H7 (cell line): ENCODE data around the gene EML6. TPM values are rescaled to one million over a fixed set of nuclear protein-coding genes. Genes with fewer than 3 reads are reported as not detected.

Experiments used
- DNase-seq: peaks from one replicate; pipeline ENCODE4 v3.0.0; 2012
- H3K27me3 ChIP-seq: 2 replicates; pipeline ENCODE4 v1.6.0; 2011; ENCODE audit warnings: mild to moderate bottlenecking, low read length; ENCODE audit not compliant: control insufficient read depth, insufficient read depth
- H3K36me3 ChIP-seq: replicated peaks from 2 replicates; pipeline ENCODE4 v1.5.1; 2011; ENCODE audit warnings: low read length; ENCODE audit not compliant: control insufficient read depth, insufficient read depth
- H3K4me3 ChIP-seq: 2 replicates; pipeline ENCODE4 v1.5.1; 2011; ENCODE audit warnings: low read depth, mild to moderate bottlenecking, control low read depth, low read length, moderate library complexity; ENCODE audit not compliant: insufficient read depth
- total RNA-seq: library from RNA; depleted of rRNA; stranded (reverse); fragments of >200 nt; shearing (Covaris generic); gene quantifications from 2 replicates; pipeline ENCODE4 v1.2.3, GENCODE V29; 2014

EML6 gene
- total RNA-seq, 1 experiment from 2014 or later: 0.52 TPM

DNA sequence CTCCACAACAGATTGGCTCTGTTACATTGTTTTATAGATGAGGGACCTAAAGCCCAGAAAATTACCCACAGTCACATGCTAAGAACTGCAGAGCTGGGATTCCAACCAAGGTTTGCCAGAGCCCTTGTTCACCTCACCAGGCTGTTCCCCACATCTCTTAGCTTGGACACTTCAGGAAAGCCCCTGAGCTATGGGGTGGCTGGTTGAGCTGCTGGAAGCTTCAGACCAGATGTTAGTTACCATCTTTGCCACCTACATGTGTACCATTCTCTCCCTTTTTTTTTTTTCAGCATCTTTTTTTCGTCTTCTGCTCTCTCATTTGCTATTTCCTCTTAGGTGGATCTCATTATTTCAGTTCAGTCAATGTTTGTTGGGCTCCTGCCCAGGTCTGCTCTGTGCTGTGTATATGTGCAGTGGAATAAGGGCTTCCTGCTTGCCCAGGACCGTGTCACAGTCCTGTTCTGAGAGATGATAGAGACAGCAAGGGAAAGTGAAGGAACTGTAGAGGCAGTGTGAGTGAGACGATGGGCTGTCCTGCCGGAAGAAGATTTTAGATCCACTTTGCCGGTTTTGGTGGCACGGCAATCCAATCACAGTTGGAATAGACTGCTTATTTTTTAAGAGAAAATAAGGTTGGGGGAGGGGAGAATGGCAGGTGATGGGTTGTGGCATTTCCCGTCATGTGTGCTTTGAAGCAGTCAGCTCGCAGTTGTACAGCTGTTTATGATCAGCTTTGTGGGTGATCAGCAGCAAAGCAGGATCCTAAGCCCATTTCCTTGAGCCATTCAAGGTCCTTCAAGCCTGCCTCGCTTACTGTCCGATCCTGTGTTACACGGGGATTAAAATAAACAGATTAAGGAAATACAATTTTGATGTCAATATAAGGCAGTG is 174.2 kb downstream of the EML6 start:
- DNase-seq: no peak
- Histone ChIP-seq H3K4me3 (no peak overlapping the region), H3K27me3 (no peaks in the 10 kb centered on the region), H3K36me3 (no peaks in the 10 kb centered on the region)

- no peaks in the 10 kb centered on the region for H3K36me3 ChIP-seq
- H3K4me3 ChIP-seq: no peak overlapping the region
- no peaks in the 10 kb centered on the region for H3K27me3 ChIP-seq
- DNase-seq: no peak
These were observed 175.2 kb downstream of the EML6 start for GRCh38 chr2:54898456-54899226.

- Histone ChIP-seq H3K4me3 (no peak overlapping the region), H3K27me3 (no peaks in the 10 kb centered on the region), H3K36me3 (no peaks in the 10 kb centered on the region)
- DNase-seq: no peak
These were observed 176.2 kb downstream of the EML6 start for GRCh38 chr2:54899576-54900200.

- Histone ChIP-seq H3K27me3 (no peaks in the 10 kb centered on the region), H3K4me3 (no peak overlapping the region), H3K36me3 (no peaks in the 10 kb centered on the region)
- no peak for DNase-seq
These were observed 177.9 kb downstream of the EML6 start for GRCh38 chr2:54901224-54901986.

DNA sequence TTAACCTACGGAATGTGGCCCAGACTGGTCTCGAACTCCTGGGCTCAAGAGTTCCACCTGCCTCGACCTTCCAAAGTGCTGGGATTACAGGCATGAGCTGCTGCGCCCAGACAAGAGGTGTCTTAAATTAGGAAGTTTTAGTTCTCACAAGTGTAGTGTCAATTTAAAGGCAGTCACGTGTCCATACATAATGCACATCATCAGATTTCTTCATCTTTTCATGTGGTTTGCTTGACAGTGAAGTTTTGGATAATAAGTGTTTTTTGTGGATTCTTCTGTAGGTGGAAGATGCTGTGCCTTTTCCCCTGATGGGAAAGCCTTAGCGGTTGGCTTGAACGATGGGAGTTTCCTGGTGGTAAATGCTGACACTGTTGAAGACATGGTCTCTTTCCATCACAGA is 179.3 kb downstream of the EML6 start:
- Histone ChIP-seq H3K27me3 (no peaks in the 10 kb centered on the region), H3K36me3 (no peaks in the 10 kb centered on the region), H3K4me3 (no peak overlapping the region)
- DNase-seq: no peak

DNA sequence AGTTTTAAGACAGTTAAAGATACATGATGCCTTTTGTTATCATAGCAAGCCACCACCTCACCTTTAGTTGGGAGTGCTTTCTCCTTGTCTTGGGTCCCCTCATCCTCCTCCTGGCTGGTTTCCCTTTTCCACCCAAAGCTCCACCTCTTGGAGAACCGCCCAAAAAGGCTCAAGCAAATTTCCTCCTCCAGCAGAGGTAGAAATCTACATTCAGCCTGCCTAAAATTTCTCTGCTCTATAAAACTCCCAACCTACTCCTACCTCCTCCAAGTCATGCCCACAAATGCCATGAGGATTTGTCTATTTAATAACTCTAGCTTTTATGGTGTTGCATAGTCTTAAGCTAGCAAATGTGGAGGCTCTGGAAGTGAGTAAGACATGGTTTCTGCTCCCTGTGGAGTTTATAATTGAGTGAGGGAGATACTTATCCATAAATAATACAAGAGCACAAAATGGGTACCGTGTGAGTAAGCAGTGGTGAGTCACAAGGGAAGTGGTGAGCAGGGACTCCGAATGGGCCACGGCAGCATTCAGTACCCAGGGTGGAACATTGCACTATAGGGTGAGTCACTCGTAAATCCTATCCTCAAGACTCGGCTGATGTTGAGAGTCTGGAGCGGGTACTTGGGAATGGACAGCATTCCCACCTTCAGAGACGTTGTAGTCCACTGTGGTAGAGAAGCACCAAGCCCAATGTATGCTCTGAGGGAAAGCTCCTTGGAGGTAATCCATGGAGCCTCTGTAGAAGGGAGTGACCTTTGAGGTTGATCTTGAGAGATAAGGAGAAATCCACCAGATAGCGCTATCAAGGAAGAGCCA is 180.5 kb downstream of the EML6 start:
- Histone ChIP-seq H3K36me3 (no peaks in the 10 kb centered on the region), H3K4me3 (no peak overlapping the region), H3K27me3 (no peaks in the 10 kb centered on the region)
- no peak for DNase-seq

DNA sequence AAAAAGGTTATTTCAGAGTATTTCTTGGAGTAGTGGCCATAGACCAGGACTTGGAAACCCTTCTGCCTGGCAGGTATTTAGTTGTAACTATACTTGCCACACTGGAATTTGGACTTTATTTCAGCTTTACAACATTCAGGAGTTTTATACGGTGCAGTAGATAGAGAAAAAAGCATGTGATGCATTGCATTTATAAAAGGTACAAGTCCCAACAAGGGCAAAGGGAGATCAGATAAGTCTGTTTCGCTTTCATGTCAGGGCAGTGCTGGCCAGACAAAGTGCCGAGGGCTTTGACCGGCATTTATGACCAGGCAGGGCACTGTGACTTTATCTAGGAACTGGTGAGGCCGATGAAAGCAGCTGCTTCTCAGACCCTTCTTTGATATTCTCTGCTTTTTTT is 181.4 kb downstream of the EML6 start:
- Histone ChIP-seq H3K27me3 (no peaks in the 10 kb centered on the region), H3K36me3 (no peaks in the 10 kb centered on the region), H3K4me3 (no peak overlapping the region)
- DNase-seq: no peak

GRCh38 chr2:54906716-54907115 is 183.3 kb downstream of the EML6 start:
- DNase-seq: no peak
- Histone ChIP-seq H3K4me3 (no peak overlapping the region), H3K27me3 (no peaks in the 10 kb centered on the region), H3K36me3 (no peaks in the 10 kb centered on the region)

GRCh38 chr2:54907663-54908062 is 184.2 kb downstream of the EML6 start:
- H3K4me3 ChIP-seq: no peak overlapping the region
- no peak for DNase-seq

GRCh38 chr2:54908591-54908990 is 185.1 kb downstream of the EML6 start:
- no peak for DNase-seq
- H3K4me3 ChIP-seq: no peak overlapping the region
- H3K27me3 ChIP-seq: no peaks in the 10 kb centered on the region
- H3K36me3 ChIP-seq: no peaks in the 10 kb centered on the region

More at GRCh38 chr2:54907663-54908062, 184.2 kb downstream of the EML6 start:
- Histone ChIP-seq H3K36me3 (no peaks in the 10 kb centered on the region), H3K27me3 (no peaks in the 10 kb centered on the region)

GRCh38 chr2:54909001-54909400 is 185.5 kb downstream of the EML6 start:
- Histone ChIP-seq H3K36me3 (no peaks in the 10 kb centered on the region), H3K4me3 (no peak overlapping the region), H3K27me3 (no peaks in the 10 kb centered on the region)
- no peak for DNase-seq

- DNase-seq: no peak
- H3K36me3 ChIP-seq: no peaks in the 10 kb centered on the region
- no peaks in the 10 kb centered on the region for H3K27me3 ChIP-seq
- H3K4me3 ChIP-seq: no peak overlapping the region
These were observed 188.8 kb downstream of the EML6 start for GRCh38 chr2:54912305-54912704.

DNA sequence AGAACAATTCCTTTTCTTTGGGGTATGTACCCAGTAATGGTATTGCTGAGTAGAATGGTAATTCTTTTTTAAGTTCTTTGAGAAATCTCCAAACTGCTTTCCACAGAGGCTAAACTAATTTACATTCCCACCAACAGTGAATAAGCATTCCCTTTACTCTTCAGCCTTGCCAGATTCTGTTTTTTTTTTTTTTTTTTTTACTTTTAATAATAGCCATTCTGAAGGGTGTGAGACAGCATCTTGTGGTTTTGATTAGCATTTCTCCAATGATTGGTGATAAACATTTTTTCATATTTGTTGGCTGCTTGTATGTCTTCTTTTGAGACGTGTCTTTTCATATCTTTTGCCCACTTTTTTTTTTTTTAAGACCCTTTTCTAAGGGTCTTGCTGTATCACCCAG is 189.4 kb downstream of the EML6 start:
- Histone ChIP-seq H3K4me3 (no peak overlapping the region), H3K36me3 (no peaks in the 10 kb centered on the region), H3K27me3 (no peaks in the 10 kb centered on the region)
- no peak for DNase-seq
